ENCODE data around the gene KHDC1L. TPM values are rescaled to one million over a fixed set of nuclear protein-coding genes. Genes with fewer than 3 reads are reported as not detected.
"Not testable (repeated sequence)": the region's sequence is repeated elsewhere in the genome, so short reads cannot be mapped to it uniquely, and the experiment has no call there.

Gene KHDC1L
- total RNA-seq, 1 donor from 2014 or later, result not detected

DNA sequence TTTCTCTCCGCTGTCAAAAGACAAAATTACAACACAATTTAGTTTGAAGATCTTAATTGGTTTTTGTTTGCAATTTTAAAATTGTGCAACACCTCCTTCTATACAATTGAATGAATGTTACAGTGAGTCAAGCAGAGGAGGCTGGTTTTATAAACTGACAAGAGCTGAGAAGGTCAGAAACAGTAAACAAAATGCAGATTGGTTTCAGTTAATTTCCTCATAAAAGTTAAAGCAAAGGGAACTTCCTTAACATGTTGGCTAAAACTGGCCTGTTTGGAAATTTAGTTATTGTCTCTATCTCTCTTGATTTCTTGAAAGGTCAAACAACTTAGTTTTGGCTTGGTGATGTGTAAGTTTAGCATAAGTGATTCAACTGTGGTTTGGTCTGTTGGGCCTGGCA is 22.2 kb downstream of the KHDC1L start:
- Histone ChIP-seq H3K4me1 (no peaks in the 10 kb centered on the region), H3K36me3 (no peaks in the 10 kb centered on the region), H3K27me3 (no peaks in the 10 kb centered on the region), H3K27ac (no peak overlapping the region), H3K4me3 (no peak overlapping the region), H3K9me3 (no peaks in the 10 kb centered on the region)
- intact Hi-C loops (cut with DNase I), result no loop called here
- ATAC-seq (no peak), DNase-seq (no peak)
- TF ChIP-seq, protein P1, sequence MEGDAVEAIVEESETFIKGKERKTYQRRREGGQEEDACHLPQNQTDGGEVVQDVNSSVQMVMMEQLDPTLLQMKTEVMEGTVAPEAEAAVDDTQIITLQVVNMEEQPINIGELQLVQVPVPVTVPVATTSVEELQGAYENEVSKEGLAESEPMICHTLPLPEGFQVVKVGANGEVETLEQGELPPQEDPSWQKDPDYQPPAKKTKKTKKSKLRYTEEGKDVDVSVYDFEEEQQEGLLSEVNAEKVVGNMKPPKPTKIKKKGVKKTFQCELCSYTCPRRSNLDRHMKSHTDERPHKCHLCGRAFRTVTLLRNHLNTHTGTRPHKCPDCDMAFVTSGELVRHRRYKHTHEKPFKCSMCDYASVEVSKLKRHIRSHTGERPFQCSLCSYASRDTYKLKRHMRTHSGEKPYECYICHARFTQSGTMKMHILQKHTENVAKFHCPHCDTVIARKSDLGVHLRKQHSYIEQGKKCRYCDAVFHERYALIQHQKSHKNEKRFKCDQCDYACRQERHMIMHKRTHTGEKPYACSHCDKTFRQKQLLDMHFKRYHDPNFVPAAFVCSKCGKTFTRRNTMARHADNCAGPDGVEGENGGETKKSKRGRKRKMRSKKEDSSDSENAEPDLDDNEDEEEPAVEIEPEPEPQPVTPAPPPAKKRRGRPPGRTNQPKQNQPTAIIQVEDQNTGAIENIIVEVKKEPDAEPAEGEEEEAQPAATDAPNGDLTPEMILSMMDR (IDR thresholded peaks at IDR 0.05), result no peak

DNA sequence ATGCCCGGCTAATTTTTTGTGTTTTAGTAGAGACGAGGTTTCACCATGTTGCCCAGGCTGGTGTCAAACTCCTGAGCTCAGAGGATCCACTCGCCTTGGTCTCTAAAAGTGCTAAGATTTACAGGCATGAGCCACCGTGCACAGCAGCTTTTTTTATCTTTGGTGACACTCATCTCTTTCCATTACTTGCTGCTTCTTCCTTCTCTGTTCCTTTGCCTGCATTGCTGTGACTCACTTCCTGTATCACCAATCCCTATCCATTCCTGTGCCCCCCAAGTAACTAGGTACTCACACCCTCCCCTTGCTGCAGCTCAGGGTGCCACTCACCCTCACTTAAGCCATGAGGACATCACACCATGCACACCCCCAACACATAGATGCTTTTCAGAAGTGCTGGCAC is 24.6 kb downstream of the KHDC1L start:
- no peak for DNase-seq
- Histone ChIP-seq H3K4me1 (no peaks in the 10 kb centered on the region), H3K27me3 (no peaks in the 10 kb centered on the region), H3K36me3 (no peaks in the 10 kb centered on the region), H3K9me3 (no peaks in the 10 kb centered on the region), H3K4me3 (no peak overlapping the region), H3K27ac (no peak overlapping the region)
- TF ChIP-seq, protein P1 (IDR thresholded peaks at IDR 0.05), result no peak
- no peak for ATAC-seq
- intact Hi-C loops (cut with DNase I), result no loop called here

DNA sequence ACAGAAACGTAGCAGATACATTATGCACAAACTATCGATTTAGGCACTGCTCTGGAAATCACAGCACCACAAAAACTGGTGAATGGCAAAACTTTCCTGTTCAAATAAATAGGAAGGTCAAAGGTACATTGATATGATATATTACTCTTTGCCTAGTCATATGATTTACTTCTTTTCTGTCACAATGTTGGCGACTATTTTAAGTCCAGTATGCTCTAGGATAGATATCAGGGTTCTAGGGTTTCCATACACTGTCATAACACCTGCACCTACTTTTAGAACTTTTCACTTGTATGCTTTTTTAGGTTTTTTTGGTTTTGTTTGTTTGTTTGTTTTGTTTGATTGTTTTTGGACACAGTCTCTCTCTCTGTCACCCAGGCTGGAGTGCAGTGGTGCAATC is 25.0 kb downstream of the KHDC1L start:
- TF ChIP-seq, protein P1 (IDR thresholded peaks at IDR 0.05), result no peak

DNA sequence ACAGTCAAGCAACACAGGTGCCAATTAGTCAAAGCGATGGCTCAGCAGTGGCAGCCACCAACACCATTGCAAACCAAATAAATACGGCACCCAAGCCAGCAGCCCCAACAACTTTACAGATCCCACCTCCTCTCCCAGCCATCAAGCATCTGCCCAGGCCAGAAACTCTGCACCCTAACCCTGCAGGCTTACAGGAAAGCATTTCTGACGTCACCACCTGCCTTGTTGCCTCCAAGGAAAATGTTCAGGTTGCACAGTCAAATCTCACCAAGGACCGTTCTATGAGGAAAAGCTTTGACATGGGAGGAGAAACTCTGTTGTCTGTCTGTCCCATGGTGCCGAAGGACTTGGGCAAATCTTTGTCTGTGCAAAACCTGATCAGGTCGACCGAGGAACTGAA is 30.6 kb downstream of the KHDC1L start:
- Histone ChIP-seq H3K36me3 (no peaks in the 10 kb centered on the region), H3K4me1 (no peaks in the 10 kb centered on the region), H3K4me3 (no peak overlapping the region), H3K27ac (no peak overlapping the region), H3K27me3 (no peaks in the 10 kb centered on the region), H3K9me3 (no peaks in the 10 kb centered on the region)
- DNase-seq (no peak), ATAC-seq (no peak)
- TF ChIP-seq, protein P1 (IDR thresholded peaks at IDR 0.05), result no peak
- intact Hi-C loops (cut with DNase I), result no loop called here

More for the DNA sequence above, 25.0 kb downstream of the KHDC1L start:
- H3K27me3 ChIP-seq, result no peaks in the 10 kb centered on the region
- H3K4me1 ChIP-seq, result no peaks in the 10 kb centered on the region
- no peak overlapping the region for H3K27ac ChIP-seq
- intact Hi-C loops (cut with DNase I), result no loop called here
- no peaks in the 10 kb centered on the region for H3K36me3 ChIP-seq
- H3K9me3 ChIP-seq, result no peaks in the 10 kb centered on the region
- ATAC-seq, result no peak
- DNase-seq, result no peak
- H3K4me3 ChIP-seq, result no peak overlapping the region

DNA sequence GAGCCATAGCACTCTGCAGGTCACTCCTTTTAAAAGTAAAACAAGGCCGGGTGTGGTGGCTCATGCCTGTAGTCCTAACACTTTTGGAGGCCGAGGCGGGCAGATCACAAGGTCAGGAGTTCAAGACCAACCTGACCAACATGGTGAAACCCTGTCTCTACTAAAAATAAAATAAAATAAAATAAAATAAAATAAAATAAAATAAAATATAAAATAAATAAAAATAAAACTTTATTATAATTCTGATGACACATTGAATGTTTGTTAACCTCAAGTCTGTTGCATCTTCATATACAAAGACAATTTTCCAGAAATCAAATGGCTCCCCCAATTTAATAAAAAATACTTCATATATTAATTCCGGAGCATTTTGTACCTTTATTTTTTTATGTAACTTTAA is 32.0 kb downstream of the KHDC1L start:
- DNase-seq; ATAC-seq; H3K4me3 ChIP-seq; H3K27me3 ChIP-seq; H3K4me1 ChIP-seq; intact Hi-C loops (cut with DNase I); H3K27ac ChIP-seq; H3K36me3 ChIP-seq; H3K9me3 ChIP-seq: not testable (repeated sequence)

DNA sequence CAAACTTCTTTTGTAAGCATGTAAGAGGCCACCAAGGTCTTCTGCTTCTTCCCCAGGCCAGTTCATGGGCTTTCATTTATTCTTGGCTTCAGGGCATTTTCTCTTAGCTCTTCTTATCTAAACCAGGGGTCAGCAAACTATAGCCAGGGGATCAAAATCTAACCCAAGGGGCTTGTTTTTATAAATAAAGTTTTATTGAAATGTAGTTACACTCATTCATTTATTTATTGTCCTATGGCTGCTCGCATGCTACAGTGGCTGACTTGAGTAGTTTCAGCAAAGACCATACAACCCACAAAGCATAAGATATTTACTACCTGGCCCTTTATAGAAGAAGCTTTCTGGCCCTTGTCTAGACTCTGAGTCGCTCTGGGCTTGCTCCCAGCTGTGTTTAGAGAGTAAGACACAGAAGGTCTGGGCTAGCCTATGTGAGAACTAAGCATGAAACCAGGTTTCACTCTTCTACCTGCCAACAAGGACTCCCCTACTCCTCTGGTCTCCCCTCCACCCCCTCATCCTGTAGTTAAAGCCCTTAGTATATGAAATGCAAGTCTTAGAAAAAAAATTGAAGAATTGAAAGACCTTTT is 43.2 kb downstream of the KHDC1L start:
- TF ChIP-seq, protein P1 (IDR thresholded peaks at IDR 0.05), result no peak
- DNase-seq, result no peak
- Histone ChIP-seq H3K27ac (no peak overlapping the region), H3K4me1 (no peaks in the 10 kb centered on the region), H3K27me3 (no peaks in the 10 kb centered on the region), H3K4me3 (no peak overlapping the region), H3K36me3 (no peaks in the 10 kb centered on the region), H3K9me3 (no peaks in the 10 kb centered on the region)
- no peak for ATAC-seq
- intact Hi-C loops (cut with DNase I), result no loop called here

Measured in upper lobe of right lung (tissue), 1 donor.